Esophagus muscularis mucosa (tissue), 3 donors: ENCODE measurements around the gene HIBCH.

Source experiments
- POLR2A ChIP-seq: fragments of 450-650 bp; IDR thresholded peaks from one replicate; pipeline ENCODE4 v1.6.1; 2017; ENCODE audit warnings: antibody characterized with exemption, moderate library complexity, mild to moderate bottlenecking, low read depth
- TF ChIP-seq, protein P1 (sequence below), 3 experiments: fragments of 200-600 bp in 2 of 3; fragments of 450-650 bp in 1 of 3; sonication (generic) in 2 of 3; IDR thresholded peaks; one replicate each; pipeline ENCODE4 v1.5.1; 2017 to 2019; ENCODE audit warnings: antibody characterized with exemption in 3 of 3, mild to moderate bottlenecking in 2 of 3, moderate library complexity in 1 of 3

DNA sequence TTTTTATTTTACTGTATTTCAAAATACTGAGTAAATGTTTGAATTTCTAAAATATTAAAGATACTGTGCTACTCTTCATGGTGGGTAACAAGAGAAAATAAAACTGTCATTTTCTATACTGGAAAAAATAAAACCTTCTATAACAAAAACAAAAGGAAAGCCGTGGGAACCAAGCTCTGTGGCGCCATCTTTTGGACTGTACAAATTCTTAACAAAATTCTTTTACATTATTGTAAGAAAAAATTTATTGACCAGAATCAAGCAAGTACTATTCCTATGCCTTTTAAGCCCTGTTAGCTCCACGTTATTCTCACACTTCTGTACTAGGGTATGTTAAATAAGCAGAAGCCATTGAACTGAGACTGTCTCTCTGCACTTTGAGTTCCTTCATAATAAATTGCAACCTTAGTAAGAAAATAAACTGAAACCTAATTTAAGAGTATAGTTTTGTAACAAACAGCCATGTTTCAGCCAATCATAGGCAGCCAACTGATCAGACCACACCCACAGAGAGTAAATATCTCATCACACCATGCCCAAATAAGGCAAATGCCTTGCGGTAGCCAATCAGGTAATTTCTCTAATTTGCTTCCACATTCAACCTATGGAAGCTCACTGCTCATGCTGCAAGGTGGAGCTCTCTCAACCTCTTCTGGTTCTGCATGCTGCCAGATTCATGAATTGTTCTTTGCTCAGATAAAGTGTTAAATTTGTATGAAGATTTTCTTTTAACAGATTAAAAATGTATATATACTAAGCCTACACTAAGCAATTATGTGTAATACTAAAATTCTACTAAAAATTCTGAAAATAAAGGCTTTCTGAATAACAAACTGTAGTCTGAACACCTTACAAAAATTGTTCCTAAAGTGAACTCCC is 42.2 kb downstream of the HIBCH start:
- TF ChIP-seq, protein P1, sequence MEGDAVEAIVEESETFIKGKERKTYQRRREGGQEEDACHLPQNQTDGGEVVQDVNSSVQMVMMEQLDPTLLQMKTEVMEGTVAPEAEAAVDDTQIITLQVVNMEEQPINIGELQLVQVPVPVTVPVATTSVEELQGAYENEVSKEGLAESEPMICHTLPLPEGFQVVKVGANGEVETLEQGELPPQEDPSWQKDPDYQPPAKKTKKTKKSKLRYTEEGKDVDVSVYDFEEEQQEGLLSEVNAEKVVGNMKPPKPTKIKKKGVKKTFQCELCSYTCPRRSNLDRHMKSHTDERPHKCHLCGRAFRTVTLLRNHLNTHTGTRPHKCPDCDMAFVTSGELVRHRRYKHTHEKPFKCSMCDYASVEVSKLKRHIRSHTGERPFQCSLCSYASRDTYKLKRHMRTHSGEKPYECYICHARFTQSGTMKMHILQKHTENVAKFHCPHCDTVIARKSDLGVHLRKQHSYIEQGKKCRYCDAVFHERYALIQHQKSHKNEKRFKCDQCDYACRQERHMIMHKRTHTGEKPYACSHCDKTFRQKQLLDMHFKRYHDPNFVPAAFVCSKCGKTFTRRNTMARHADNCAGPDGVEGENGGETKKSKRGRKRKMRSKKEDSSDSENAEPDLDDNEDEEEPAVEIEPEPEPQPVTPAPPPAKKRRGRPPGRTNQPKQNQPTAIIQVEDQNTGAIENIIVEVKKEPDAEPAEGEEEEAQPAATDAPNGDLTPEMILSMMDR (IDR thresholded peaks at IDR 0.05), result peak; percentile 18 to 49 (median 31)
- no peak for TF ChIP-seq POLR2A
